ENCODE data around the gene C15orf61.

C15orf61 gene

GRCh38 chr15:67512933-67513714, 7.8 kb upstream of the C15orf61 start:
- in situ Hi-C loops (cut with MboI; ENCODE audit: low sequenced_read_pairs), result no loop called here

- in situ Hi-C loops (cut with MboI; ENCODE audit: low sequenced_read_pairs), result no loop called here
Measured at GRCh38 chr15:67515090-67515489, 5.8 kb upstream of the C15orf61 start.

GRCh38 chr15:67515557-67515956, 5.4 kb upstream of the C15orf61 start:
- in situ Hi-C loops (cut with MboI; ENCODE audit: low sequenced_read_pairs), result no loop called here

GRCh38 chr15:67520321-67521028, 456 bp upstream of the C15orf61 start:
- in situ Hi-C loops (cut with MboI; ENCODE audit: low sequenced_read_pairs), result no loop called here

GRCh38 chr15:67521783-67522568, 1.0 kb downstream of the C15orf61 start:
- in situ Hi-C loops (cut with MboI; ENCODE audit: low sequenced_read_pairs), result no loop called here

GRCh38 chr15:67523330-67523729, 2.4 kb downstream of the C15orf61 start:
- in situ Hi-C loops (cut with MboI; ENCODE audit: low sequenced_read_pairs), result no loop called here

GRCh38 chr15:67524235-67524634, 3.3 kb downstream of the C15orf61 start:
- in situ Hi-C loops (cut with MboI; ENCODE audit: low sequenced_read_pairs), result no loop called here

GRCh38 chr15:67528513-67528912, 7.6 kb downstream of the C15orf61 start:
- in situ Hi-C loops (cut with MboI; ENCODE audit: low sequenced_read_pairs), result no loop called here

GRCh38 chr15:67531379-67531914, 10.5 kb downstream of the C15orf61 start:
- in situ Hi-C loops (cut with MboI; ENCODE audit: low sequenced_read_pairs), result no loop called here

GRCh38 chr15:67533873-67534272, 12.9 kb downstream of the C15orf61 start:
- in situ Hi-C loops (cut with MboI; ENCODE audit: low sequenced_read_pairs), result no loop called here

- in situ Hi-C loops (cut with MboI; ENCODE audit: low sequenced_read_pairs), result no loop called here
Measured at GRCh38 chr15:67534360-67534759, 13.4 kb downstream of the C15orf61 start.

- in situ Hi-C loops (cut with MboI; ENCODE audit: low sequenced_read_pairs), result no loop called here
Measured at GRCh38 chr15:67537771-67538170, 16.8 kb downstream of the C15orf61 start.

- in situ Hi-C loops (cut with MboI; ENCODE audit: low sequenced_read_pairs), result no loop called here
Measured at GRCh38 chr15:67542420-67543347, 21.8 kb downstream of the C15orf61 start, which contains the start of gene MAP2K5. Gene MAP2K5 (plus strand): TSS chr15:67542703. CDS start chr15:67543336, 633 bp downstream.

GRCh38 chr15:67543348-67543718, 22.4 kb downstream of the C15orf61 start:
- in situ Hi-C loops (cut with MboI; ENCODE audit: low sequenced_read_pairs), result no loop called here

- in situ Hi-C loops (cut with MboI; ENCODE audit: low sequenced_read_pairs), result no loop called here
Measured at GRCh38 chr15:67544475-67544874, 23.5 kb downstream of the C15orf61 start.

GRCh38 chr15:67545864-67546263, 24.9 kb downstream of the C15orf61 start:
- in situ Hi-C loops (cut with MboI; ENCODE audit: low sequenced_read_pairs), result no loop called here

- in situ Hi-C loops (cut with MboI; ENCODE audit: low sequenced_read_pairs), result no loop called here
Measured at GRCh38 chr15:67547064-67547463, 26.1 kb downstream of the C15orf61 start.

GRCh38 chr15:67547836-67548235, 26.9 kb downstream of the C15orf61 start:
- in situ Hi-C loops (cut with MboI; ENCODE audit: low sequenced_read_pairs), result no loop called here

GRCh38 chr15:67548236-67548852, 27.4 kb downstream of the C15orf61 start:
- in situ Hi-C loops (cut with MboI; ENCODE audit: low sequenced_read_pairs), result no loop called here

Data from HL-60/S4 (cell line).